Naive thymus-derived CD8-positive, alpha-beta T cell (primary cell): Measurements from ENCODE around the gene CTU2. TPM values are rescaled to one million over a fixed set of nuclear protein-coding genes. Genes with fewer than 3 reads are reported as not detected.

Source experiments
- ATAC-seq, 2 donors: fragments of 150-1000 bp; cut with Tn5 transposase in 1 of 2; sonication (Bioruptor Pico), chemical (Tn5 transposase) in 1 of 2; 1 replicate in 1 of 2; 2 replicates in 1 of 2; pipeline ENCODE4 v1.10.0; 2021; ENCODE audit warnings: mild to moderate bottlenecking in 2 of 2, moderate library complexity in 2 of 2
- POLR2A ChIA-PET: fragments of 350-600 bp; sonication (Branson Sonifier 250); formaldehyde crosslinking; loops from one replicate; lab custom pipeline; 2021; ENCODE audit warnings: antibody characterized with exemption; lab: Charles Lee
- DNase-seq, 10 donors: peaks; one replicate each; pipeline versions ENCODE4 v3.0.0 to v3.0.0-alpha.2; 2020 to 2022
- H3K27ac Mint-ChIP-seq, 10 donors: one replicate each; pipeline ENCODE4 v1.8.0; 2020 to 2022; ENCODE audit warnings: mild to moderate bottlenecking in 10 of 10, mixed read lengths in 10 of 10, moderate library complexity in 4 of 10, inconsistent platforms in 1 of 10
- H3K27me3 Mint-ChIP-seq, 5 donors: one replicate each; pipeline ENCODE4 v1.8.0; 2021 to 2022; ENCODE audit warnings: mixed read lengths in 5 of 5
- H3K36me3 Mint-ChIP-seq, 3 donors: one replicate each; pipeline ENCODE4 v1.8.0; 2020 to 2022; ENCODE audit warnings: mixed read lengths in 3 of 3, mild to moderate bottlenecking in 2 of 3, inconsistent platforms in 1 of 3
- H3K4me1 Mint-ChIP-seq, 4 donors: one replicate each; pipeline ENCODE4 v1.8.0; 2021 to 2022; ENCODE audit warnings: mixed read lengths in 4 of 4
- H3K4me3 Mint-ChIP-seq, 10 donors: one replicate each; pipeline ENCODE4 v1.8.0; 2020 to 2022; ENCODE audit warnings: mild to moderate bottlenecking in 10 of 10, mixed read lengths in 10 of 10, moderate library complexity in 6 of 10, inconsistent platforms in 1 of 10
- H3K9me3 Mint-ChIP-seq, 9 donors: one replicate each; pipeline ENCODE4 v1.8.0; 2020 to 2022; ENCODE audit warnings: mixed read lengths in 9 of 9, mild to moderate bottlenecking in 3 of 9, inconsistent platforms in 1 of 9, moderate library complexity in 1 of 9
- polyA plus RNA-seq, 3 donors: library from polyadenylated mRNA; unstranded; fragments of 300-500 nt; fragmentation: Illumina TruSeq; gene quantifications; one replicate each; pipeline ENCODE4 v1.2.3, GENCODE V29; 2021
- total RNA-seq, 8 experiments: library from RNA in 2 of 8; stranded (reverse) in 2 of 8; gene quantifications; one replicate each; pipeline ENCODE4 v1.2.3 and lab custom pipeline; 2021 to 2026

The CTU2 gene
- total and polyA plus RNA-seq, 5 experiments from 2014 or later: 16.9 to 31.5 (median 21.9) TPM

GRCh38 chr16:88691924-88692560 lies 14.3 kb upstream of the CTU2 start:
- POLR2A ChIA-PET: interaction anchor here (0.6 to 3.7 kb wide), 7 partner anchors 10 to 114 kb away, joined by 3 to 56 read pairs (median 4); partner anchors contain the start of gene MVD
- Mint-ChIP-seq H3K4me1 (peaks cover 11 to 52% (median 40%) of the 10 kb centered on the region in 4 donors), H3K4me3 (peak overlapping the region; percentile 32 to 81 (median 64)), H3K36me3 (peaks cover 0 to 8% (median 0%) of the 10 kb centered on the region in 3 donors), H3K9me3 (no peaks in the 10 kb centered on the region), H3K27me3 (no peaks in the 10 kb centered on the region), H3K27ac (peak overlapping the region in 9 of 10 donors; percentile 79 to 93 (median 88))
- ATAC-seq (peak; percentile 53 to 65), DNase-seq (no peak)

GRCh38 chr16:88692861-88693260 lies 13.4 kb upstream of the CTU2 start:
- H3K9me3 Mint-ChIP-seq: no peaks in the 10 kb centered on the region
- H3K4me3 Mint-ChIP-seq: peak overlapping the region; percentile 1 to 81 (median 64)
- peak; percentile 41 to 48 for ATAC-seq

DNA sequence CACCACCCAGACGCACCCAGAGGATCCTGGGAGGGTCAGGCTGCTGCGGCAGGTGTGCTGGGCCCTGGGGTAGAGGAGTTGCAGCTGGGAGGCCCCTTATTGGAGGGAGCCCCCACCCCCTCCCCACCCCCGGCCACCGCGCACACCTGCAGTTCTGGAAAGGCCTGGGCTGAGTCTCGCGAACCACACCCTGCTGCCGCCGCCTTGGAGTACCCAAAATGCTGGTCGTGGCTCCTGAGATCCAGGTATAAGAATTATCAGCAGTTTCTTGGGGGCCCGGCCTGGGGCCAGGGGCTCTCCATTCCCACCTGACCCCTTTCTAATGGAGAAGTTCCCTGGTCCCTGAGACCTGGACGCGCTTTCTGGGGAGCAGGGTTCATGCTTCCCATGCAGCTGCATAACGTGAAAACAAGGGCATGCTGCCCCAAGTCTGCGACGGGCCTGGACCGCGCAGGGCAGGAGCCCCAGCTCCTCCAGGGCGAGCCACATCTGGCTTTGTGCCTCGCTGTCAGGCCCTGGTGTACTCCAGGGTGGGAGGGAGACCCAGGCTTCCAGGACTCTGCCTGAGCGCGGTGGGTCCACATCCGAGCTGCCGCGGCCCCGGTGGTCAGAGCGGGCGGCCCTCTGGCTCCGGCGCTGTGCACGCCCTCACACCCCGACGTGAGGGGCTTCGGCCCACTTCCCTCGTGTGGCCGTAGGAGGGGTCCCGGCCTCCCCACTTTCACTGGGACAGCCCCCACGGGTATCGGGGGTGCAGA lies 12.7 kb upstream of the CTU2 start:
- POLR2A ChIA-PET: interaction anchor here (1.0 to 3.7 kb wide), 2 partner anchors 9 to 14 kb away, joined by 4 to 56 read pairs; no protein-coding TSS in a partner anchor
- Mint-ChIP-seq H3K27me3 (no peaks in the 10 kb centered on the region), H3K9me3 (no peaks in the 10 kb centered on the region), H3K36me3 (peaks cover 0 to 21% (median 2%) of the 10 kb centered on the region in 3 donors), H3K27ac (peak overlapping the region in 7 of 10 donors; percentile 9 to 93 (median 70)), H3K4me1 (peaks cover 16 to 60% (median 53%) of the 10 kb centered on the region in 4 donors), H3K4me3 (peak overlapping the region in 2 of 10 donors; percentile 41 to 81)
- no peak for DNase-seq
- no peak for ATAC-seq

More at GRCh38 chr16:88692861-88693260, 13.4 kb upstream of the CTU2 start:
- POLR2A ChIA-PET: interaction anchor here (1.2 to 3.7 kb wide), 4 partner anchors 9 to 29 kb away, joined by 4 to 56 read pairs (median 8); partner anchors contain the start of gene MVD
- Mint-ChIP-seq H3K36me3 (peaks cover 0 to 14% (median 0%) of the 10 kb centered on the region in 3 donors), H3K4me1 (peaks cover 13 to 57% (median 46%) of the 10 kb centered on the region in 4 donors), H3K27me3 (no peaks in the 10 kb centered on the region), H3K27ac (peak overlapping the region in 9 of 10 donors; percentile 79 to 93 (median 88))
- DNase-seq: peak in 2 of 10 donors; percentile 24 to 35

DNA sequence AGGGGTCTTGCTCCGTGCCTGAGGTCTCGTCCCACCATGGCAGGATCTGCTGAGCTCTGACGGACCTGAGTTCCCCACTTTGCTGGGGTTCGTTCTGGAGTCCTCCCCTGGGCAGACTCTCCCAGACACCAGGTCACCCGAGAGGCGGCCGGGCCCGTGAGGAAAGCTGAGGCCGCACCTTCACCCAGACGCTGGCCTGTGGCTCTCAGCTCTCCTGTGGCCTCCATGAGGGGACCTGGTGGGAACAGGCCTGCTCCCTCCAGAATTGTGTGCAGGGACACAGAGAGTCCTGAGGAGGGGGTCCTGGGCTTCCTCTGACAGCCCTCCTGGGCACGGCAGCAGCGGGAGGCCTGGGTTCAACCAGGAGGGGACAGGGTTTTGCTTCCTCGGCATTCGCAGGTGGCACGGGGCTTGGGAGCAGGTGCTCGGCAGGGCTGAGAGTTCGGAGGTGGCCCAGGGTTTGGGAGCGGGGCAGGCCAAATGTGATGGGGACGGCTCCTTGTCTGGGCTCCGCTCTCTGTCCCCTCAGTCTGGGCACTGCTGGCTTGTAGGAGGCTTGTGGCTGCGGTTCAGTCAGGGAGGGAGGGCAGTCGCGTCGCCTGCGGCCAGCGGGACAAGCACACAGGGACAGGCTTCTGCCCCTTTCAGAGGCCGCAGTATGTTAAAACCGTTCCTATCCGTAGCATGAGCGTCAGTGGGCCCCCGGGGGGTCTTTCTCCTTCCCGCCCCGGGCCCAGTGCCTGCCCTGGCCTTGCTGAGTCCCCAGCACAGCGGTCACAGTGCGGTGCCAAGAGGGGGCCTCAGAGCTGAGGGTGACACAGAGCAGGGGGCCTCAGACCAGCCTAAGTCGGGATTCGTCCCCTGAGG lies 11.8 kb upstream of the CTU2 start:
- POLR2A ChIA-PET: interaction anchor here (1.0 to 3.7 kb wide), 2 partner anchors 8 to 15 kb away, joined by 4 to 56 read pairs; no protein-coding TSS in a partner anchor
- ATAC-seq (no peak), DNase-seq (no peak)
- peak overlapping the region; percentile 26 to 76 (median 66) for H3K27ac Mint-ChIP-seq
- H3K27me3 Mint-ChIP-seq: no peaks in the 10 kb centered on the region
- peaks cover 16 to 58% (median 52%) of the 10 kb centered on the region in 4 donors for H3K4me1 Mint-ChIP-seq
- peak overlapping the region in 1 of 10 donors; percentile 8 for H3K4me3 Mint-ChIP-seq
- no peaks in the 10 kb centered on the region for H3K9me3 Mint-ChIP-seq
- H3K36me3 Mint-ChIP-seq: peaks cover 0 to 21% (median 2%) of the 10 kb centered on the region in 3 donors

- Mint-ChIP-seq H3K4me1 (peaks cover 19 to 60% (median 54%) of the 10 kb centered on the region in 4 donors), H3K27ac (peak overlapping the region in 5 of 10 donors; percentile 33 to 80 (median 49)), H3K9me3 (no peaks in the 10 kb centered on the region), H3K36me3 (peaks cover 0 to 27% (median 2%) of the 10 kb centered on the region in 3 donors), H3K27me3 (no peaks in the 10 kb centered on the region), H3K4me3 (peak overlapping the region in 1 of 10 donors; percentile 29)
- DNase-seq: no peak
- POLR2A ChIA-PET: interaction anchor here (3.9 kb wide), 1 partner anchor 9 kb away, joined by 17 read pairs; the partner anchor contains the start of gene SNAI3
- no peak for ATAC-seq
Observed at GRCh38 chr16:88695218-88695617, 11.1 kb upstream of the CTU2 start.

DNA sequence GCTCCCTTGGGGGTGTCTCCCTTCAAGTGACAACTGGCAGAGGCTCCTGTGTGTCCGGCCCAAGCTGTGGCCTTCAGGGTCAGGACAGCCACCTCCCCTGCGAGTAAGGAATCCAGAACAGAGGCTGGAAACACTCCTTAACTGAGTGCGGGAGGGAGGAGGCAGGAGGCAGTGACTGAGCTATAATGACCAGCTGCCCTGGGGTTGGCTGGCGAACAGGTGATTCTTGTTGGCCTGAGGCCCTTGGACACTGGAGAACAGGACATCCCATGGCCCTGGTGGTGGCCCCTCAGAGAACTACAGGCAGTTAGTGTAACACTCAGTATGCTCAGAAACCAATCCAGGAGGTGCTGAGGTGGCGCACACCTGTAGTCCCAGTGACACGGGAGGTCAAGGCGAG lies 10.6 kb upstream of the CTU2 start:
- peaks cover 0 to 27% (median 2%) of the 10 kb centered on the region in 3 donors for H3K36me3 Mint-ChIP-seq

GRCh38 chr16:88696441-88696840 lies 9.9 kb upstream of the CTU2 start:
- H3K4me1 Mint-ChIP-seq: peaks cover 17 to 54% (median 51%) of the 10 kb centered on the region in 4 donors
- no peaks in the 10 kb centered on the region for H3K9me3 Mint-ChIP-seq
- H3K36me3 Mint-ChIP-seq: peaks cover 0 to 27% (median 2%) of the 10 kb centered on the region in 3 donors
- DNase-seq (no peak), ATAC-seq (no peak)
- H3K27ac Mint-ChIP-seq: peak overlapping the region in 5 of 10 donors; percentile 17 to 69 (median 43)
- H3K27me3 Mint-ChIP-seq: no peaks in the 10 kb centered on the region
- POLR2A ChIA-PET: interaction anchor here (0.8 to 3.9 kb wide), 4 partner anchors 9 to 47 kb away, joined by 3 to 17 read pairs (median 4); partner anchors contain the start of gene SNAI3
- no peak overlapping the region for H3K4me3 Mint-ChIP-seq

More for the DNA sequence above, 10.6 kb upstream of the CTU2 start:
- Mint-ChIP-seq H3K4me1 (peaks cover 18 to 57% (median 54%) of the 10 kb centered on the region in 4 donors), H3K4me3 (no peak overlapping the region), H3K27me3 (no peaks in the 10 kb centered on the region), H3K9me3 (no peaks in the 10 kb centered on the region), H3K27ac (peak overlapping the region in 6 of 10 donors; percentile 17 to 80 (median 48))
- POLR2A ChIA-PET: interaction anchor here (0.9 to 3.9 kb wide), 2 partner anchors 10 kb away, joined by 3 to 17 read pairs; partner anchors contain the start of gene SNAI3
- DNase-seq: no peak
- no peak for ATAC-seq

DNA sequence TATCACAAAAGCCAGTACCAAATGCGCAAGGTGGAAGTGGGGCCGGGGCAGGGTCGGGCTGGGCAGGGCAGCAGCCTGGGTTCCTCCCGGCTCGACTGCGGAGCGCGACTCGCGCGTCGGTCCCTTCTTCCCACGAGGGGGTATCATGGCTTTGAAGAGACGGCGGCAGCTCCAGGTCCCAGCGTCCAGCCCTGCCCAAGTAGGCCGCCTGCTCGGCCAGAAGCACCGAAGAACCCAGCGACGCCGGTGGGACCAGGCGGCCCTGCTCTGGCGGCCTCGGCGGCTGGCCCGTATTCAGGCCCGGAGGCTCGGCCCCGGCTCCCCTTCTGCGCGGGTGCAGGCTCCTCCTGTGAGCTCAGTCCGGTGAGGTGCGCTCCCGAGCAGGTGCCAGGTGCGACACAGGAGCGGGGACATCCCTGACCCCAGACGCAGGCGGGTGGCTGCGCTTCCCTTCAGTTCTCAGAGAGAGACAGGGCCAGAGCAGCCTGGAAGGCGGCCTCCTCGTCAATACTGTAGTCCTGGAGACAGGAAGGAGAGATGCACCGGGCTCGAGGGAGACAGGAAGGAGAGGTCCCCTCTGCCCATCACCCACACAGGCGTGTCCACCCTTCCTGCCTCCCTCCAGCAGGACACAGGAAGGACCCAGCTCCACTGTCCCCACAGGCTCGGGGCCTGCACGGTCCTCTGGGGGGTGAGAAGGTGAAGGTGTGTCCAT lies 9.0 kb upstream of the CTU2 start:
- peak overlapping the region; percentile 31 to 89 (median 86) for H3K27ac Mint-ChIP-seq
- no peak for DNase-seq
- no peak for ATAC-seq
- peaks cover 0 to 27% (median 2%) of the 10 kb centered on the region in 3 donors for H3K36me3 Mint-ChIP-seq
- peak overlapping the region in 7 of 10 donors; percentile 10 to 99 (median 36) for H3K4me3 Mint-ChIP-seq
- POLR2A ChIA-PET: interaction anchor here (0.5 to 8.7 kb wide), 9 partner anchors 8 to 846 kb away, joined by 3 to 100 read pairs (median 4); partner anchors contain the start of genes MVD and SNAI3
- no peaks in the 10 kb centered on the region for H3K9me3 Mint-ChIP-seq
- peaks cover 16 to 55% (median 47%) of the 10 kb centered on the region in 4 donors for H3K4me1 Mint-ChIP-seq
- no peaks in the 10 kb centered on the region for H3K27me3 Mint-ChIP-seq

DNA sequence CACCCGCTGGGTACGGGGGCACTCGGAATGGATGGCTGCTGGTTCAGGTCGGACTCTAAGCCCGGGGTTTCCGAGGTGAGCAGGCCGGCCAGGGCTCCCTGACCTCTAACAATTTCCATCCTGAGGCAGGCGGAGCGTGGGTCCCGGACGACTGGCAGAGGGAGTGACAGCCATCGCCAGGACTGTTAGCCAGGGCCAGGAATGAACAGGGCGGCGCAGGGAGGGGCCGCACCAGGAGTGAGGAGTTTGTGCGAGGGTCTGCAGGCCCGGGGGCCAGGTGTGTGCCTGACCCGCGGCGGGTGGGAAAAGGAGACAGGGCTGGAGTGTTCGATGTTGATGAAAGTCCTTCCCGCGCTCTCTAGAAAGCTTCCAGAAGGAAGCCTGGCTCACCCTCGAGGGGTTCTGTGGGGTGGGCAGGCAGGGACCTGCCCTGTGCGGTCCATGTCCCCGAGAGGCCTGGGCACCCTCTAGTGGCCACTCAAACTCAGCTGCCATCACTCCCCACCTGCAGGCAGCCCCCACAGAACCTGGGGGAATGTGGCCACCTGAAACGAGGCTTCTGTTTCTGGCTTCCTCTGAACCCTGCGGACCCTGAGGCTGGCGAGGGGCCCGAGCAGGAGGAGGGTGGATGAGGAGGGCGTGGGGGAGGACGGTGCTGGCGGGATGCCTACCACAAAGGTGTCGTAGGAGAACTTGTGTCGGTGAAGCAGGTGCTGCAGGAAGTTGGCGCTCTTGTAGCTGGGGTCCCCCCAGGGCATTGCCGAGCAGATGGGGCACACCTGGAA lies 8.3 kb upstream of the CTU2 start:
- Mint-ChIP-seq H3K9me3 (no peaks in the 10 kb centered on the region), H3K4me3 (peak overlapping the region in 9 of 10 donors; percentile 10 to 99 (median 61)), H3K36me3 (peaks cover 0 to 27% (median 5%) of the 10 kb centered on the region in 3 donors), H3K27me3 (no peaks in the 10 kb centered on the region), H3K4me1 (peaks cover 15 to 55% (median 46%) of the 10 kb centered on the region in 4 donors), H3K27ac (peak overlapping the region; percentile 31 to 94 (median 87))
- peak in 4 of 10 donors; percentile 42 to 55 (median 48) for DNase-seq
- POLR2A ChIA-PET: interaction anchor here (0.5 to 8.7 kb wide), 7 partner anchors 9 to 845 kb away, joined by 3 to 100 read pairs (median 4); partner anchors contain the start of genes CYBA, MVD and SNAI3
- ATAC-seq: no peak

- ATAC-seq (no peak), DNase-seq (peak in 1 of 10 donors; percentile 16)
- Mint-ChIP-seq H3K27ac (peak overlapping the region in 9 of 10 donors; percentile 68 to 94 (median 87)), H3K36me3 (peaks cover 0 to 27% (median 6%) of the 10 kb centered on the region in 3 donors), H3K4me3 (peak overlapping the region in 9 of 10 donors; percentile 10 to 99 (median 61)), H3K9me3 (no peaks in the 10 kb centered on the region), H3K27me3 (no peaks in the 10 kb centered on the region), H3K4me1 (peaks cover 16 to 60% (median 49%) of the 10 kb centered on the region in 4 donors)
- POLR2A ChIA-PET: interaction anchor here (0.7 to 8.7 kb wide), 6 partner anchors 7 to 48 kb away, joined by 3 to 100 read pairs (median 4); partner anchors contain the start of genes CYBA, MVD and SNAI3
Observed at GRCh38 chr16:88698646-88699045, 7.7 kb upstream of the CTU2 start.
